HG02623 (cell line): ENCODE data around the gene PCK1.

Experiments
- ATAC-seq: cut with Tn5 transposase; IDR thresholded peaks from one replicate; pipeline ENCODE4 v1.9.1; 2021; ENCODE audit warnings: moderate library complexity; ENCODE audit not compliant: unreplicated experiment

PCK1 gene

GRCh38 chr20:57587989-57588377, 27.1 kb downstream of the PCK1 start:
- no peak for ATAC-seq

GRCh38 chr20:57588596-57588995, 27.7 kb downstream of the PCK1 start:
- no peak for ATAC-seq

GRCh38 chr20:57589123-57589727, 28.3 kb downstream of the PCK1 start:
- ATAC-seq, result no peak

- no peak for ATAC-seq
Measured at GRCh38 chr20:57589728-57590484, 29.0 kb downstream of the PCK1 start.

GRCh38 chr20:57590485-57591288, 29.8 kb downstream of the PCK1 start:
- no peak for ATAC-seq

GRCh38 chr20:57591289-57592229, 30.6 kb downstream of the PCK1 start:
- ATAC-seq, result no peak

- ATAC-seq, result no peak
Measured at GRCh38 chr20:57592263-57593092, 31.6 kb downstream of the PCK1 start.

GRCh38 chr20:57593134-57593886, 32.4 kb downstream of the PCK1 start:
- ATAC-seq, result no peak

- no peak for ATAC-seq
Measured at GRCh38 chr20:57594092-57594951, 33.4 kb downstream of the PCK1 start.

- ATAC-seq, result no peak
Measured at GRCh38 chr20:57595041-57596030, 34.4 kb downstream of the PCK1 start.

- ATAC-seq, result no peak
Measured at GRCh38 chr20:57596358-57596757, 35.4 kb downstream of the PCK1 start.

GRCh38 chr20:57596998-57597939, 36.4 kb downstream of the PCK1 start:
- peak; percentile 47 for ATAC-seq

- no peak for ATAC-seq
Measured at GRCh38 chr20:57598060-57598459, 37.1 kb downstream of the PCK1 start.

- no peak for ATAC-seq
Measured at GRCh38 chr20:57598491-57598890, 37.6 kb downstream of the PCK1 start.

- ATAC-seq, result peak; percentile 40
Measured at GRCh38 chr20:57600320-57601210, 39.7 kb downstream of the PCK1 start.
